NCI-H510A treated with DMSO at 0.1 percent for 48 hours (cell line): ENCODE measurements around the gene KLF11.
A peak's percentile ranks its signal among the peaks of the same experiment; 100 is the strongest.

Source experiments
- DNase-seq: peaks from one replicate; lab custom pipeline; 2025; lab: John Stamatoyannopoulos, UW

The KLF11 gene

GRCh38 chr2:10064932-10065772 lies 21.8 kb downstream of the KLF11 start:
- no peak for DNase-seq

GRCh38 chr2:10065773-10066055 lies 22.4 kb downstream of the KLF11 start:
- no peak for DNase-seq

- no peak for DNase-seq
These were observed 24.0 kb downstream of the KLF11 start for GRCh38 chr2:10067330-10067729.

GRCh38 chr2:10067881-10068280 lies 24.5 kb downstream of the KLF11 start:
- no peak for DNase-seq

GRCh38 chr2:10071176-10071575 lies 27.8 kb downstream of the KLF11 start:
- no peak for DNase-seq

- DNase-seq: no peak
These were observed 28.2 kb downstream of the KLF11 start for GRCh38 chr2:10071595-10071994.

GRCh38 chr2:10072656-10073480 lies 29.5 kb downstream of the KLF11 start:
- DNase-seq: peak; percentile 90

GRCh38 chr2:10073706-10074105 lies 30.4 kb downstream of the KLF11 start:
- no peak for DNase-seq

- no peak for DNase-seq
These were observed 31.8 kb downstream of the KLF11 start for GRCh38 chr2:10075101-10075500.

- no peak for DNase-seq
These were observed 32.3 kb downstream of the KLF11 start for GRCh38 chr2:10075571-10076209.

- DNase-seq: no peak
These were observed 33.2 kb downstream of the KLF11 start for GRCh38 chr2:10076511-10076910.

GRCh38 chr2:10076988-10077527 lies 33.7 kb downstream of the KLF11 start:
- DNase-seq: no peak

GRCh38 chr2:10078001-10078400 lies 34.7 kb downstream of the KLF11 start:
- no peak for DNase-seq

GRCh38 chr2:10078704-10079265 lies 35.4 kb downstream of the KLF11 start:
- DNase-seq: no peak

- DNase-seq: no peak
These were observed 36.0 kb downstream of the KLF11 start for GRCh38 chr2:10079266-10079869.

GRCh38 chr2:10079870-10080535 lies 36.7 kb downstream of the KLF11 start, which contains the start of gene CYS1:
Gene CYS1, minus strand, starts transcription at chr2:10080411. Its CDS starts 188 bp downstream, at chr2:10080223.
- DNase-seq: no peak

- no peak for DNase-seq
These were observed 37.4 kb downstream of the KLF11 start for GRCh38 chr2:10080536-10081304.

- DNase-seq: no peak
These were observed 39.7 kb downstream of the KLF11 start for GRCh38 chr2:10083046-10083445.

- DNase-seq: peak; percentile 61
These were observed 40.4 kb downstream of the KLF11 start for GRCh38 chr2:10083692-10084211.

GRCh38 chr2:10084223-10084865 lies 41.0 kb downstream of the KLF11 start:
- DNase-seq: no peak
